Breast epithelium (tissue), 3 donors: ENCODE results near the gene MIER2.

ENCODE experiments used
- POLR2A ChIP-seq: fragments of 450-650 bp; IDR thresholded peaks from one replicate; pipeline ENCODE4 v1.6.1; 2016; ENCODE audit warnings: antibody characterized with exemption, mild to moderate bottlenecking, moderate library complexity
- POLR2AphosphoS5 ChIP-seq, 3 donors: sonication (generic); formaldehyde crosslinking; IDR thresholded peaks; one replicate each; pipeline ENCODE4 v1.6.1; 2017; ENCODE audit warnings: antibody characterized with exemption in 3 of 3
- TF ChIP-seq, protein P1 (sequence below), 3 donors: fragments of 450-650 bp; IDR thresholded peaks; one replicate each; pipeline ENCODE4 v1.5.1; 2016 to 2017; ENCODE audit warnings: antibody characterized with exemption in 3 of 3, mild to moderate bottlenecking in 3 of 3, moderate library complexity in 3 of 3

- TF ChIP-seq, protein P1, sequence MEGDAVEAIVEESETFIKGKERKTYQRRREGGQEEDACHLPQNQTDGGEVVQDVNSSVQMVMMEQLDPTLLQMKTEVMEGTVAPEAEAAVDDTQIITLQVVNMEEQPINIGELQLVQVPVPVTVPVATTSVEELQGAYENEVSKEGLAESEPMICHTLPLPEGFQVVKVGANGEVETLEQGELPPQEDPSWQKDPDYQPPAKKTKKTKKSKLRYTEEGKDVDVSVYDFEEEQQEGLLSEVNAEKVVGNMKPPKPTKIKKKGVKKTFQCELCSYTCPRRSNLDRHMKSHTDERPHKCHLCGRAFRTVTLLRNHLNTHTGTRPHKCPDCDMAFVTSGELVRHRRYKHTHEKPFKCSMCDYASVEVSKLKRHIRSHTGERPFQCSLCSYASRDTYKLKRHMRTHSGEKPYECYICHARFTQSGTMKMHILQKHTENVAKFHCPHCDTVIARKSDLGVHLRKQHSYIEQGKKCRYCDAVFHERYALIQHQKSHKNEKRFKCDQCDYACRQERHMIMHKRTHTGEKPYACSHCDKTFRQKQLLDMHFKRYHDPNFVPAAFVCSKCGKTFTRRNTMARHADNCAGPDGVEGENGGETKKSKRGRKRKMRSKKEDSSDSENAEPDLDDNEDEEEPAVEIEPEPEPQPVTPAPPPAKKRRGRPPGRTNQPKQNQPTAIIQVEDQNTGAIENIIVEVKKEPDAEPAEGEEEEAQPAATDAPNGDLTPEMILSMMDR (IDR thresholded peaks at IDR 0.05), result no peak
- TF ChIP-seq POLR2A, result no peak
- TF ChIP-seq POLR2AphosphoS5 (IDR thresholded peaks at IDR 0.05), result no peak
Observed at GRCh38 chr19:325937-326565, 18.5 kb downstream of the MIER2 start.
